Fibroblast of peridontal ligament (primary cell): ENCODE data around the gene KCNMB3.
A peak's percentile ranks its signal among the peaks of the same experiment; 100 is the strongest.
"Not testable (repeated sequence)": the region's sequence is repeated elsewhere in the genome, so short reads cannot be mapped to it uniquely, and the experiment has no call there.

Experiments used
- DNase-seq: peaks from one replicate; pipeline ENCODE4 v3.0.0-alpha.2; 2010; ENCODE audit errors: extremely low read depth

The KCNMB3 gene

DNA sequence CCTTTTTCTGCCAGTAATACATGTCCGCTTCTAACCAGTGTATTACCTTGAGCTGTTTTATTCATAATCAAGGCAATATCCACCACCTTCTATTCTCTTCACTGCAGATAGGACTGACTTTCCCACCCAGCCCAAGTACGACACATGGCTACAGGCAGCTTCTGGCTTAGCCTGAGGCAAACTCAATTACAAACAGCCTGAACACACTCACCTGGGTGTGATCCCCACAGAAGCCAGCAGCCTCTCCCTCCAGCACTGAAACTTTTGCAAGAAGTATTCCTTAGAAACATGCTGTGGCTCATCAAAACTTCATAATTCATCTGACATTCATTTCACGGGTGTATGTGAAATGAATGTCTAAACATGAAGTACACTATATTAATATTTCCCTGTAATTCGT, 13.5 kb upstream of the KCNMB3 start:
- no peak for DNase-seq

GRCh38 chr3:179263134-179263533, 12.2 kb upstream of the KCNMB3 start:
- no peak for DNase-seq

DNA sequence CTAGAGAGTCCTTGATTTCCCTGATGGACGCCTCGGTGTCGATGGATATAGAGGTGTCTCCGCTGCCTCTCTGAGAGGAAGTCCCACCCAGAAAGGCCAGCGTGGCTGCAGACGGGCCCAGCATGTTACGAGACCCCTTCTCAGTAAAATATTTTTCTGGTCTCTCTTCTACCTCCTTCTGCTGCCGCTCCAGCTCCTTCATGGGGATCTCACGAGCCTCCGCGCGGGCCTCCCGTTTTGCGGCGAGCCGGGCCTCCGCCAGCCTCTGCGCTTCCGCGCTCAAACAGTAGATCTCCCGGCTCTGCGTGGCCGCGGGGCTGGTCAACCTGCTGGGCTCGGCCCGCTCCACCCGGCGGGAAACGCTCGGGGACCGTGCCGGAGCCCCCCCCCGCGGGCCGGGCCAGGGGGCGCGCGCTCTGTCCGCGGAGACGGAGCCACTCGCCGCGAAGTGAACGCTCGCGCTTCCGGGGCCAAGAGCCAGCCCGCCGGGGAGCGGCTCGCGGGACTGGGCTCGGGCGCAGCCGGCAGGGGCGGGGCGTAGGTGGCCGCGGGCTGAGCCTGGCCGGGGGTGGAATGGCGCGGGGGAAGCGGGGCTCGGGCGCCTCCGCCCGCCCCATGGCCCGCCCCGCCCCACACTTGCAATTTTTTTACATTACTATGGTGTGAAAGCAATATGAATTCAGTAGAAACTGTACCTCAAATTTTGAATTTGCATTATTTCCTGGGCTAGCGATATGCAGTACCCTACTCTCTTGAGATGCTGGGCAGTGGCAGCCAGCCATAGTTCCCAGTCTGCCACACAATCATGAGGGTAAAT, 10.2 kb upstream of the KCNMB3 start:
- DNase-seq = peak; percentile 55

- DNase-seq = not testable (repeated sequence)
Observed at GRCh38 chr3:179259959-179260756, 9.2 kb upstream of the KCNMB3 start.

DNA sequence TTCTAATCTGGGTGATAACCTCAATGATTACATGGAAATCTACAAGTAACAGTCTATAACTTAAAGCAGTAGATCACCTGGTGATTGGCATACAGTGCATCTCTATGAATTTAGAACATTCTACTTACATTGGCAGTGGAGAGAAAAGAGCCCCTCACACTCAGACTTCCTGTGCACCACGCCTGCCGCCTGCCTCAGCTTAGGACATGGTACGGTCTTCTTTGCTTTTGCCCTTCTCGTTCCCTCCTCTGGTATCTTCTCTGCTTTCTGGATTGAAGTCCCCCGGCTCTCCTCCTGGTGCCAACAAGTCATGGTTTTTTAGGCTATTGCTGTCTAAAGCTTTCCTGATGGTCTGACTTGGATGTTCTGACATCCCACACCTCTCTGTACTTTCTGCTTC, 7.9 kb upstream of the KCNMB3 start:
- no peak for DNase-seq

- not testable (repeated sequence) for DNase-seq
Observed at GRCh38 chr3:179257742-179258141, 6.8 kb upstream of the KCNMB3 start.

DNA sequence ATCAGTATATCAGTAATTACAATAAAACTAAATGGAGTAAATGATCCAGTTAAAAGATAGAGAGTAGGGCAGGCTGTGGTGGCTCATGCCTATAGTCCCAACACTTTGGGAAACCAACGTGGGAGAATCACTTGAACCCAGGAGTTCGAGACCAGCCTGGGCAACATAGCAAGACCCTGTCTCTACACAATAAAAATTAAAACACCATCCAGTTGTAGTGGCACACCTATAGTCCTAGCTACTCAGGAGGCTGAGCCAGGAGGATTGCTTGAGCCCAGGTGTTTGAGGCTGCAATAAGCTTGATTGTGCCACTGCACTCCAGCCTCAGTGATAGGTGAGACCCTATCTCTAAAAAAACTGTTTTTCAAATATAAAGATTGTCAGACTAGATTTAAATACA, 5.9 kb upstream of the KCNMB3 start:
- DNase-seq = no peak

- no peak for DNase-seq
Observed at GRCh38 chr3:179247289-179248015, 3.5 kb downstream of the KCNMB3 start.

- peak; percentile 45 for DNase-seq
Observed at GRCh38 chr3:179244878-179245277, 6.0 kb downstream of the KCNMB3 start.

DNA sequence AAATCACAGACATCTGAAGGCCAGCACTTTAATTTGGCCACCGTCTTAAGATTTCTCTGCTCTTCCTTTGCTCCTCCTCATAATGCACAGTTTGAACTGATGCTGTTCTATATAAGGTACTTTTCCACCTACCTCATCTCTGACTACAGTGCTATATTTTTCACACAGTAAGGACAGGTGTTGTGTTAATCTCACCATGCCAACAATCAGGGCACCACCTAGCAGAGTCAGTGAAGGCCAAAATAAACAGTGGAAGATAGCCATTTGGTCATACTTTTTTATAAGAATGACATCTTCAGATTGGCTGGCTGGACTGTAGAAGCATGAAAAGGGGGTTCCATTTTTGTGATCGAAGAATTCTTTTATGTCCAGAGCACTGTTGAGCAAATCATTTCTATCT, 8.1 kb downstream of the KCNMB3 start:
- not testable (repeated sequence) for DNase-seq

DNA sequence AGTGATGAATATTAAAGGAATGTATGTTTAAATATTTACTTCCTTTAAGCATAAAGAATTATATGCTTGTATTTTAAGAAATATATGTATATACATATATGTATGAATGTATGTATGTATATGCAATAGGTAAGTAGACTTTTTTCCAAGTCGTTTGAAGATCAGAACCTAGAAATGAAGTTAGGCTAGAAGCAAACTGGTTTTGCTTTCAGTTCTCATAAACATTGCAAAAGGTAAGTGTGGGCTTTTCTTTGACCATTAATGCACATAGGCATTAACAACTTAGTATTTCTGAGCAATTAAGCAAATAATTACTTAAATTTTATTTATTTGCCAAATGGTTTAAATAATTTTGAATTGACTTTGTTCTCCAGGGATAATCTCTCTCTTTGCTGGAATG, 10.6 kb downstream of the KCNMB3 start:
- not testable (repeated sequence) for DNase-seq

- DNase-seq = no peak
Observed at GRCh38 chr3:179236669-179237301, 14.1 kb downstream of the KCNMB3 start.

DNA sequence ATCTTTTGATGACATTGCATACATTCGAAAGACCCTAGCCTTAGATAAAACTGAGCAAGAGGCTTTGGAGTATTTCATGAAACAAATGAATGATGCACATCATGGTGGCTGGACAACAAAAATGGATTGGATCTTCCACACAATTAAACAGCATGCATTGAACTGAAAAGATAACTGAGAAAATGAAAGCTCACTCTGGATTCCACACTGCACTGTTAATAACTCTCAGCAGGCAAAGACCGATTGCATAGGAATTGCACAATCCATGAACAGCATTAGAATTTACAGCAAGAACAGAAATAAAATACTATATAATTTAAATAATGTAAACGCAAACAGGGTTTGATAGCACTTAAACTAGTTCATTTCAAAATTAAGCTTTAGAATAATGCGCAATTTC, 16.7 kb downstream of the KCNMB3 start:
- DNase-seq = peak; percentile 62

GRCh38 chr3:179233043-179233442, 17.9 kb downstream of the KCNMB3 start:
- no peak for DNase-seq

DNA sequence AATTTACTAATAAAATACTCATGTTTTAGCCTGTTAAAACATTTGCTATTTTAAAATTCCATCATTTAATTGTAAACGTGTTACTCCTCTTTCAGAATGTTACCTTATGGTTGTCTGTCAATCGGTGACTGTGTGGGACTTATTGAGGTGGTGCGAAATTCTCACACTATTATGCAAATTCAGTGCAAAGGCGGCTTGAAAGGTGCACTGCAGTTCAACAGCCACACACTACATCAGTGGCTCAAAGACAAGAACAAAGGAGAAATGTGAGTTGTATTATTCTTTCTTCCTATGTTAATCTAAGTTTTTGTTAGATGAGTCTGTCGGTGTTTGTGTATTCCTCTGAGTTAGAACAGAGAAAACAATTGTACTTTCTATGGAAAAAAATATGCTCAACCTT, 21.7 kb downstream of the KCNMB3 start:
- DNase-seq = no peak

- DNase-seq = no peak
Observed at GRCh38 chr3:179227349-179227748, 23.6 kb downstream of the KCNMB3 start.

DNA sequence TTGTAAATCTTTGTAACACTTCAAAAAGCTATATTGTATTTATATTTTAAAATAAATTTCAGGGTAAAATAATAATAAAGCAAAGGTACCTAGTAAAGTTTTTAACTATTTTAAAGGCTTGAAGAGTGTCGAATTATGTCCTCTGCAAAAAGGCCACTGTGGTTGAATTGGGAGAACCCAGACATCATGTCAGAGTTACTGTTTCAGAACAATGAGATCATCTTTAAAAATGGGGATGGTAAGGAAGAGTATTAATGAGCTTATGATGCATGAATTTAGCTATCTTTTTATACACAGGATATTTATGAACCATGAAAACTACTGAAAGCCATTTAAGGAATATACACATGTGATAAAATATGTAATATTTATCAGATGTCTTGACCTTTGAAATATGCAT, 26.3 kb downstream of the KCNMB3 start:
- DNase-seq = no peak

- no peak for DNase-seq
Observed at GRCh38 chr3:179223548-179223947, 27.4 kb downstream of the KCNMB3 start.

DNA sequence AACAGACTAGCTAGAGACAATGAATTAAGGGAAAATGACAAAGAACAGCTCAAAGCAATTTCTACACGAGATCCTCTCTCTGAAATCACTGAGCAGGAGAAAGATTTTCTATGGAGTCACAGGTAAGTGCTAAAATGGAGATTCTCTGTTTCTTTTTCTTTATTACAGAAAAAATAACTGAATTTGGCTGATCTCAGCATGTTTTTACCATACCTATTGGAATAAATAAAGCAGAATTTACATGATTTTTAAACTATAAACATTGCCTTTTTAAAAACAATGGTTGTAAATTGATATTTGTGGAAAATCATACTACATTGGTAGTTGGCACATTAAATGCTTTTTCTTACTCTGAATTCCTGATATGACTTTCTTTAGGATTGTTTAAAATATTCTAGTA, 32.7 kb downstream of the KCNMB3 start:
- DNase-seq = not testable (repeated sequence)

DNA sequence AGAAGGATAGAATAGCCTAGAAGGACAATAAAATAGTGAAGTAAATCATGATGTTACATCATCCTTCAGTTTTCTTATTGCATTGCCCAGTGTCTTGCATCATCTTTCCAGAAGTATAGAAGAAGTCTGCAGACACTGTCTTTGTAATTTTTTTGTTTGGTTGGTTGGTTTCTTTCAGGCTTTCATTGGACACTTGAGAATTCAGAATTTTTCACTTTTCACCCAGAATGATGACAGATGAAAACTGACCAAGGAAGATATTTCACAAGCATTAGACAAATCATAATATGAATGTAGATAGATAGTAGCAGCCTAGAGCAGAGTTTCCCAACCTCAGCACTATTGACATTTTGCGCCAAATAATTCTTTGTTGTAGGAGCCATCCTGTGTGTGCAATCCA, 35.4 kb downstream of the KCNMB3 start:
- peak; percentile 69 for DNase-seq

- DNase-seq = no peak
Observed at GRCh38 chr3:179200790-179201189, 50.1 kb downstream of the KCNMB3 start.

- no peak for DNase-seq
Observed at GRCh38 chr3:179196700-179197099, 54.2 kb downstream of the KCNMB3 start.
